T-cell (primary cell): ENCODE data around the gene ATP10A. TPM values are rescaled to one million over a fixed set of nuclear protein-coding genes. Genes with fewer than 3 reads are reported as not detected.

Source experiments
- ATAC-seq, 4 experiments: fragments of 200-7000 bp in 3 of 4; fragments of 150-1000 bp in 1 of 4; cut with Tn5 transposase; replicated peaks in 1 of 4; 1 replicate in 3 of 4; 2 replicates in 1 of 4; pipeline ENCODE4 v1.10.0; 2021; ENCODE audit warnings: moderate library complexity in 3 of 4, mild to moderate bottlenecking in 2 of 4, moderate number of reproducible peaks in 1 of 4
- CTCF ChIA-PET, 2 donors: fragments of 300-600 bp; sonication (Branson Sonifier 250); formaldehyde crosslinking; loops; one replicate each; lab custom pipeline; 2022; ENCODE audit warnings: antibody characterized with exemption in 2 of 2; lab: Charles Lee
- POLR2A ChIA-PET, 2 donors: fragments of 300-600 bp; sonication (Branson Sonifier 250); formaldehyde crosslinking; loops; one replicate each; lab custom pipeline; 2022; ENCODE audit warnings: antibody characterized with exemption in 2 of 2; lab: Charles Lee
- DNase-seq, 35 experiments: peaks; one replicate each; pipeline versions ENCODE4 v3.0.0 to v3.0.0-alpha.2; 2013 to 2023
- H3K27ac ChIP-seq: one replicate; pipeline ENCODE4 v1.5.1; 2013; ENCODE audit warnings: low read length
- H3K27me3 ChIP-seq, 2 experiments: replicated peaks in 1 of 2; 1 replicate in 1 of 2; 2 replicates in 1 of 2; pipeline versions ENCODE4 v1.6.1 to v1.7.0; 2013; ENCODE audit warnings: low read length in 1 of 2, mixed read lengths in 1 of 2; ENCODE audit not compliant: control insufficient read depth in 2 of 2, insufficient read depth in 2 of 2; ENCODE audit errors: extremely low read depth in 1 of 2
- H3K36me3 ChIP-seq, 2 donors: 1 replicate in 1 of 2; 2 replicates in 1 of 2; pipeline versions ENCODE4 v1.6.1 to v1.7.0; 2013; ENCODE audit warnings: low read length in 1 of 2; ENCODE audit not compliant: control insufficient read depth in 2 of 2, insufficient read depth in 1 of 2; ENCODE audit errors: extremely low read depth in 1 of 2
- H3K4me1 ChIP-seq, 2 experiments: 1 replicate in 1 of 2; 2 replicates in 1 of 2; pipeline versions ENCODE4 v1.6.1 to v1.7.0; 2013; ENCODE audit warnings: low read length in 2 of 2, mixed read lengths in 1 of 2; ENCODE audit not compliant: insufficient read depth in 2 of 2, control insufficient read depth in 1 of 2; ENCODE audit errors: extremely low read depth in 1 of 2
- H3K4me3 ChIP-seq, 2 donors: 1 replicate in 1 of 2; 2 replicates in 1 of 2; pipeline versions ENCODE4 v1.5.1 to v1.7.0; 2013; ENCODE audit warnings: mild to moderate bottlenecking in 2 of 2, low read length in 1 of 2, moderate library complexity in 1 of 2; ENCODE audit not compliant: control insufficient read depth in 1 of 2; ENCODE audit errors: extremely low read depth in 1 of 2
- H3K9me3 ChIP-seq: 2 replicates; pipeline ENCODE4 v1.7.0; 2013
- H3K27ac Mint-ChIP-seq, 2 donors: one replicate each; pipeline ENCODE4 v1.8.0; 2020 to 2021; ENCODE audit warnings: mild to moderate bottlenecking in 2 of 2, mixed read lengths in 2 of 2
- H3K27me3 Mint-ChIP-seq, 2 donors: one replicate each; pipeline ENCODE4 v1.8.0; 2021 to 2022; ENCODE audit warnings: mixed read lengths in 2 of 2
- H3K36me3 Mint-ChIP-seq: one replicate; pipeline ENCODE4 v1.8.0; 2021; ENCODE audit warnings: mixed read lengths
- H3K4me1 Mint-ChIP-seq, 3 donors: one replicate each; pipeline ENCODE4 v1.8.0; 2020 to 2022; ENCODE audit warnings: mixed read lengths in 3 of 3, mild to moderate bottlenecking in 1 of 3
- H3K4me3 Mint-ChIP-seq, 3 donors: one replicate each; pipeline ENCODE4 v1.8.0; 2020 to 2022; ENCODE audit warnings: mild to moderate bottlenecking in 3 of 3, mixed read lengths in 3 of 3, moderate library complexity in 3 of 3
- H3K9me3 Mint-ChIP-seq, 3 donors: one replicate each; pipeline ENCODE4 v1.8.0; 2020 to 2022; ENCODE audit warnings: mixed read lengths in 3 of 3
- WGBS: methylation state at CpG from one replicate; pipeline ENCODE4 v1.1.5; 2013; ENCODE audit warnings: missing lambda C conversion rate; ENCODE audit not compliant: insufficient coverage; 5-methylcytosine and 5-hydroxymethylcytosine counted together
- total RNA-seq, 35 experiments: library from RNA in 6 of 35; stranded (reverse) in 6 of 35; fragments of 120-200 nt in 1 of 35; gene quantifications; one replicate each; pipeline versions ENCODE4 v1.2.1 to v1.2.4 and lab custom pipeline; 2013 to 2026

Gene ATP10A
- total RNA-seq, 5 donors from 2014 or later (not counting 1 experiment from before 2014, with no cell fraction given): 37.3 to 65.5 (median 53.4) TPM

DNA sequence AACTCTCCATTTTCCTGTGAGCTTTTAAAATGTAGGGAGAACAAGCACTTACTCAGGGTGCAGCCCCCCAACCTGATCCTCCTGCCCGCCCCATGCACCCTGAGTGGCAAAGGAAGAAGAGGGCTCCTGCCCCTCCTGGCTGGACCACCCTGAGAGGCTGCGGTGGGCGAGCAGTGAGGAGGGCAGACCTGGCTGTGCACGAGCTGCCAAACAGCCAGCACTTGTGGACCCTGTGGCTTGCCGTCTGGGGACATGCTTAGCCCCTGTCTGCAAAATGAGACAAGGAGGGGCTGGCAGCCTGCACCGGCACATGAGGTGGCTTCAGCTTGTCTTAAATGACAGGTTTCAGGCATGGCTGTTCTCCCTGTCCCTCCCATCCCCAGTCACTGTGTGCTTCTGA, 18.6 kb downstream of the ATP10A start:
- peaks cover 41 to 56% of the 10 kb centered on the region in 2 experiments for H3K4me1 ChIP-seq
- Mint-ChIP-seq H3K4me3 (peak overlapping the region in 1 of 3 donors; percentile 71), H3K4me1 (peaks cover 83 to 86% (median 85%) of the 10 kb centered on the region in 3 donors), H3K9me3 (no peaks in the 10 kb centered on the region), H3K27ac (peak overlapping the region; percentile 91 to 97), H3K27me3 (no peaks in the 10 kb centered on the region), H3K36me3 (peaks cover 15% of the 10 kb centered on the region)
- H3K27ac ChIP-seq: peak overlapping the region; percentile 38
- ATAC-seq (no peak), DNase-seq (no peak)
- 88% methylated on average over 5 of the region's 6 CpGs for WGBS
- ChIA-PET POLR2A (no interaction called here), CTCF (interaction anchor here in 1 of 2 donors (0.5 kb wide), 1 partner anchor 16 kb away, joined by 3 read pairs; no protein-coding TSS in a partner anchor)
- no peaks in the 10 kb centered on the region for H3K9me3 ChIP-seq
- no peak overlapping the region for H3K4me3 ChIP-seq
- no peaks in the 10 kb centered on the region for H3K27me3 ChIP-seq
- peaks cover 3 to 6% of the 10 kb centered on the region in 2 donors for H3K36me3 ChIP-seq

- Histone ChIP-seq H3K4me1 (peaks cover 37 to 51% of the 10 kb centered on the region in 2 experiments), H3K9me3 (no peaks in the 10 kb centered on the region), H3K36me3 (peaks cover 3 to 6% of the 10 kb centered on the region in 2 donors), H3K27me3 (no peaks in the 10 kb centered on the region), H3K27ac (no peak overlapping the region), H3K4me3 (no peak overlapping the region)
- ChIA-PET CTCF (interaction anchor here in 1 of 2 donors (0.5 kb wide), 1 partner anchor 16 kb away, joined by 3 read pairs; no protein-coding TSS in a partner anchor), POLR2A (no interaction called here)
- DNase-seq: no peak
- 93% methylated on average over 2 of the region's 7 CpGs for WGBS
- ATAC-seq: no peak
- no peak overlapping the region for H3K4me3 Mint-ChIP-seq
- H3K27me3 Mint-ChIP-seq: no peaks in the 10 kb centered on the region
- H3K4me1 Mint-ChIP-seq: peaks cover 83 to 86% (median 85%) of the 10 kb centered on the region in 3 donors
- H3K27ac Mint-ChIP-seq: peak overlapping the region; percentile 12 to 97
- H3K36me3 Mint-ChIP-seq: peaks cover 15% of the 10 kb centered on the region
- no peaks in the 10 kb centered on the region for H3K9me3 Mint-ChIP-seq
Measured at GRCh38 chr15:25844076-25844475, 19.1 kb downstream of the ATP10A start.

DNA sequence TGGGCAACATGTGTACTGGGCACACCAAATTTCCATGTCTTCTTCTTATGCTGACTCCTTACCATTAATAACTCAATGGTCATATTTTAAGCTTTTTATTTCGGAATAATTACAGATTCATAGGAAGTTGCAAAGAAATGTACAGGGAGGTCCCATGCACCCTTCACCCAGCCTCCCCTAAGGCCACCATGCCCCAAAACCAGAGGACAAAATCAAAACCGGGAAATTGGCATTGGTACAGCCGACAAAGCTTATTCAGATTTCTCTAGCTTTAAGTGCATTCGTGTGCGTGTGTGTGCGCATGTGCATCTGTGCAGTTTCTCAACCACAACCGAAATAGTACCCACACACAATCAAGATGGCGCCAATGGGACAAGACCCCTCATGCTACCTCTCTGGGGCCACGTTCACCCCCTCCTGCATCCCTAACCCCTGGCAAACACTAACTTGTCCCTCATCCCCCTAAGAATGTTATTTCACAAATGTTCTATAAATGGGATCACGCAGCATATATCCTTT, 23.4 kb downstream of the ATP10A start:
- H3K9me3 Mint-ChIP-seq: no peaks in the 10 kb centered on the region
- WGBS: 95% methylated on average over 8 of the region's 10 CpGs
- no peak overlapping the region for H3K27ac ChIP-seq
- ATAC-seq (no peak), DNase-seq (no peak)
- CTCF ChIA-PET: no interaction called here
- peaks cover 15% of the 10 kb centered on the region for H3K36me3 Mint-ChIP-seq
- H3K27me3 Mint-ChIP-seq: no peaks in the 10 kb centered on the region
- peak overlapping the region in 1 of 3 donors; percentile 16 for H3K4me3 Mint-ChIP-seq
- peak overlapping the region; percentile 17 to 41 for H3K27ac Mint-ChIP-seq
- no peaks in the 10 kb centered on the region for H3K9me3 ChIP-seq
- peaks cover 9 to 17% of the 10 kb centered on the region in 2 experiments for H3K4me1 ChIP-seq
- H3K36me3 ChIP-seq: peaks cover 3 to 6% of the 10 kb centered on the region in 2 donors
- H3K4me3 ChIP-seq: no peak overlapping the region
- H3K27me3 ChIP-seq: no peaks in the 10 kb centered on the region
- peaks cover 71 to 81% (median 76%) of the 10 kb centered on the region in 3 donors for H3K4me1 Mint-ChIP-seq
- POLR2A ChIA-PET: no interaction called here

- Histone ChIP-seq H3K9me3 (no peaks in the 10 kb centered on the region), H3K27ac (no peak overlapping the region), H3K36me3 (peaks cover 0 to 3% of the 10 kb centered on the region in 2 donors), H3K27me3 (no peaks in the 10 kb centered on the region), H3K4me1 (peaks cover 8 to 13% of the 10 kb centered on the region in 2 experiments), H3K4me3 (no peak overlapping the region)
- DNase-seq (no peak), ATAC-seq (no peak)
- peak overlapping the region in 1 of 3 donors; percentile 29 for H3K4me3 Mint-ChIP-seq
- H3K36me3 Mint-ChIP-seq: peaks cover 13% of the 10 kb centered on the region
- peaks cover 73 to 82% (median 74%) of the 10 kb centered on the region in 3 donors for H3K4me1 Mint-ChIP-seq
- ChIA-PET CTCF (no interaction called here), POLR2A (no interaction called here)
- H3K27ac Mint-ChIP-seq: peak overlapping the region in 1 of 2 donors; percentile 28
- no peaks in the 10 kb centered on the region for H3K27me3 Mint-ChIP-seq
- H3K9me3 Mint-ChIP-seq: no peaks in the 10 kb centered on the region
- whole genome bisulfite sequencing: 100% methylated on average over 2 of the region's 4 CpGs
Measured at GRCh38 chr15:25838871-25839195, 24.3 kb downstream of the ATP10A start.

- Mint-ChIP-seq H3K9me3 (no peaks in the 10 kb centered on the region), H3K4me1 (peaks cover 71 to 77% (median 73%) of the 10 kb centered on the region in 3 donors), H3K36me3 (peaks cover 10% of the 10 kb centered on the region), H3K4me3 (peak overlapping the region in 1 of 3 donors; percentile 29), H3K27me3 (no peaks in the 10 kb centered on the region), H3K27ac (peak overlapping the region in 1 of 2 donors; percentile 28)
- H3K27me3 ChIP-seq: no peaks in the 10 kb centered on the region
- no peaks in the 10 kb centered on the region for H3K9me3 ChIP-seq
- ATAC-seq (peak in 2 of 4 experiments; percentile 19 to 24), DNase-seq (no peak)
- ChIA-PET CTCF (no interaction called here), POLR2A (no interaction called here)
- peaks cover 8 to 10% of the 10 kb centered on the region in 2 experiments for H3K4me1 ChIP-seq
- H3K27ac ChIP-seq: no peak overlapping the region
- no peak overlapping the region for H3K4me3 ChIP-seq
- peaks cover 0 to 3% of the 10 kb centered on the region in 2 donors for H3K36me3 ChIP-seq
- WGBS: 45% methylated on average over 5 of the region's 8 CpGs
Measured at GRCh38 chr15:25838191-25838870, 24.8 kb downstream of the ATP10A start.

- H3K27me3 ChIP-seq: no peaks in the 10 kb centered on the region
- peaks cover 3 to 6% of the 10 kb centered on the region in 2 experiments for H3K4me1 ChIP-seq
- 62% methylated on average over 4 of the region's 5 CpGs for WGBS
- no peaks in the 10 kb centered on the region for H3K9me3 ChIP-seq
- peaks cover 53 to 68% (median 66%) of the 10 kb centered on the region in 3 donors for H3K4me1 Mint-ChIP-seq
- DNase-seq: no peak
- H3K27me3 Mint-ChIP-seq: no peaks in the 10 kb centered on the region
- POLR2A ChIA-PET: no interaction called here
- peak overlapping the region in 2 of 3 donors; percentile 2 to 40 for H3K4me3 Mint-ChIP-seq
- H3K27ac Mint-ChIP-seq: peak overlapping the region in 1 of 2 donors; percentile 53
- H3K36me3 Mint-ChIP-seq: peaks cover 25% of the 10 kb centered on the region
- no peak overlapping the region for H3K27ac ChIP-seq
- H3K9me3 Mint-ChIP-seq: peaks cover 3 to 4% (median 4%) of the 10 kb centered on the region in 3 donors
- no peak overlapping the region for H3K4me3 ChIP-seq
- peak in 2 of 4 experiments; percentile 35 to 38 for ATAC-seq
- peaks cover 6 to 12% of the 10 kb centered on the region in 2 donors for H3K36me3 ChIP-seq
- CTCF ChIA-PET: no interaction called here
Measured at GRCh38 chr15:25832158-25832557, 31.0 kb downstream of the ATP10A start.
